Thymus (tissue), 11 donors: ENCODE measurements around the gene ARMH4. TPM values are rescaled to one million over a fixed set of nuclear protein-coding genes. Genes with fewer than 3 reads are reported as not detected.

Experiments
- DNase-seq, 9 donors: peaks; one replicate each; pipeline ENCODE4 v3.0.0-alpha.2; 2013; ENCODE audit warnings: low spot score in 9 of 9, low read depth in 6 of 9, missing footprints in 1 of 9
- H3K27ac ChIP-seq, 2 donors: one replicate each; pipeline ENCODE4 v1.5.1; 2013; ENCODE audit warnings: control low read depth in 1 of 2, low read depth in 1 of 2, low read length in 1 of 2, mild to moderate bottlenecking in 1 of 2, moderate library complexity in 1 of 2
- H3K27me3 ChIP-seq, 2 donors: one replicate each; pipeline ENCODE4 v1.5.1; 2013; ENCODE audit warnings: low read length in 1 of 2; ENCODE audit not compliant: control insufficient read depth in 2 of 2, insufficient read depth in 1 of 2
- H3K36me3 ChIP-seq, 2 donors: one replicate each; pipeline ENCODE4 v1.5.1; 2013; ENCODE audit warnings: low read length in 1 of 2, mild to moderate bottlenecking in 1 of 2, moderate library complexity in 1 of 2; ENCODE audit not compliant: control insufficient read depth in 2 of 2, insufficient read depth in 2 of 2
- H3K4me1 ChIP-seq, 2 donors: one replicate each; pipeline ENCODE4 v1.5.1; 2013; ENCODE audit warnings: low read length in 2 of 2; ENCODE audit not compliant: control insufficient read depth in 2 of 2, insufficient read depth in 2 of 2
- H3K4me3 ChIP-seq, 2 donors: one replicate each; pipeline ENCODE4 v1.5.1; 2013; ENCODE audit warnings: low read length in 2 of 2, control low read depth in 1 of 2, mild to moderate bottlenecking in 1 of 2
- H3K9me3 ChIP-seq, 2 donors: one replicate each; pipeline ENCODE4 v1.5.1; 2013; ENCODE audit warnings: low read length in 1 of 2, mild to moderate bottlenecking in 1 of 2; ENCODE audit not compliant: control insufficient read depth in 2 of 2, insufficient read depth in 1 of 2
- WGBS: extraction: QIAGEN DNeasy Blood & Tissue Kit; methylation state at CpG from one replicate; pipeline ENCODE4 v1.1.7; 2013; 5-methylcytosine and 5-hydroxymethylcytosine counted together
- polyA plus RNA-seq: library from polyadenylated mRNA; stranded (reverse); fragments of 200-250 nt; gene quantifications from one replicate; pipeline ENCODE4 v1.2.3, GENCODE V29; 2013
- total RNA-seq: library from RNA; stranded (reverse); fragments of 120-200 nt; gene quantifications from one replicate; pipeline ENCODE4 v1.2.4, GENCODE V29; 2013
- donor health status: healthy.

The ARMH4 gene
- total and polyA plus RNA-seq, 2 donors, result 0.82 to 1.6 TPM

GRCh38 chr14:57979376-57980048 is 172.5 kb downstream of the ARMH4 start:
- DNase-seq, result no peak
- WGBS, result 63% methylated on average over 4 of the region's 4 CpGs
- Histone ChIP-seq H3K27me3 (no peaks in the 10 kb centered on the region), H3K27ac (no peak overlapping the region), H3K9me3 (no peaks in the 10 kb centered on the region), H3K36me3 (no peaks in the 10 kb centered on the region), H3K4me3 (no peak overlapping the region), H3K4me1 (no peaks in the 10 kb centered on the region)

GRCh38 chr14:57976701-57977100 is 175.3 kb downstream of the ARMH4 start:
- DNase-seq, result no peak
- Histone ChIP-seq H3K36me3 (no peaks in the 10 kb centered on the region), H3K4me3 (no peak overlapping the region), H3K27ac (no peak overlapping the region), H3K9me3 (no peaks in the 10 kb centered on the region), H3K27me3 (no peaks in the 10 kb centered on the region), H3K4me1 (no peaks in the 10 kb centered on the region)

- H3K9me3 ChIP-seq, result no peaks in the 10 kb centered on the region
- H3K36me3 ChIP-seq, result no peaks in the 10 kb centered on the region
- no peak for DNase-seq
- H3K4me3 ChIP-seq, result no peak overlapping the region
- no peaks in the 10 kb centered on the region for H3K4me1 ChIP-seq
- WGBS, result 70% methylated on average over 1 of the region's 1 CpG
- H3K27ac ChIP-seq, result no peak overlapping the region
- H3K27me3 ChIP-seq, result no peaks in the 10 kb centered on the region
Observed at GRCh38 chr14:57974896-57975295, 177.1 kb downstream of the ARMH4 start.

GRCh38 chr14:57970594-57970993 is 181.4 kb downstream of the ARMH4 start:
- H3K9me3 ChIP-seq, result no peaks in the 10 kb centered on the region
- DNase-seq, result no peak
- H3K4me3 ChIP-seq, result no peak overlapping the region
- H3K27ac ChIP-seq, result no peak overlapping the region
- H3K4me1 ChIP-seq, result no peaks in the 10 kb centered on the region
- 66% methylated on average over 3 of the region's 3 CpGs for WGBS
- H3K36me3 ChIP-seq, result no peaks in the 10 kb centered on the region
- H3K27me3 ChIP-seq, result no peaks in the 10 kb centered on the region

- no peak overlapping the region for H3K27ac ChIP-seq
- no peak overlapping the region for H3K4me3 ChIP-seq
- H3K27me3 ChIP-seq, result no peaks in the 10 kb centered on the region
- H3K4me1 ChIP-seq, result no peaks in the 10 kb centered on the region
- WGBS, result 80% methylated on average over 2 of the region's 2 CpGs
- no peaks in the 10 kb centered on the region for H3K36me3 ChIP-seq
- DNase-seq, result no peak
- no peaks in the 10 kb centered on the region for H3K9me3 ChIP-seq
Observed at GRCh38 chr14:57970175-57970574, 181.8 kb downstream of the ARMH4 start.

GRCh38 chr14:57963071-57963470 is 188.9 kb downstream of the ARMH4 start:
- DNase-seq, result no peak
- WGBS, result 83% methylated on average over 2 of the region's 2 CpGs
- H3K4me3 ChIP-seq, result no peak overlapping the region
- H3K27ac ChIP-seq, result no peak overlapping the region
- no peaks in the 10 kb centered on the region for H3K4me1 ChIP-seq
- H3K27me3 ChIP-seq, result no peaks in the 10 kb centered on the region
- no peaks in the 10 kb centered on the region for H3K36me3 ChIP-seq
- no peaks in the 10 kb centered on the region for H3K9me3 ChIP-seq

GRCh38 chr14:57962325-57963035 is 189.5 kb downstream of the ARMH4 start:
- no peak overlapping the region for H3K4me3 ChIP-seq
- H3K4me1 ChIP-seq, result no peaks in the 10 kb centered on the region
- H3K9me3 ChIP-seq, result no peaks in the 10 kb centered on the region
- H3K36me3 ChIP-seq, result no peaks in the 10 kb centered on the region
- 46% methylated on average over 12 of the region's 12 CpGs for WGBS
- H3K27me3 ChIP-seq, result no peaks in the 10 kb centered on the region
- H3K27ac ChIP-seq, result no peak overlapping the region
- no peak for DNase-seq

- Histone ChIP-seq H3K9me3 (no peaks in the 10 kb centered on the region), H3K4me1 (no peaks in the 10 kb centered on the region), H3K36me3 (no peaks in the 10 kb centered on the region), H3K27ac (no peak overlapping the region), H3K4me3 (no peak overlapping the region), H3K27me3 (no peaks in the 10 kb centered on the region)
- no peak for DNase-seq
- WGBS, result 77% methylated on average over 2 of the region's 2 CpGs
Observed at GRCh38 chr14:57961786-57962060, 190.3 kb downstream of the ARMH4 start.

GRCh38 chr14:57960946-57961785 is 190.8 kb downstream of the ARMH4 start:
- no peaks in the 10 kb centered on the region for H3K9me3 ChIP-seq
- H3K27me3 ChIP-seq, result no peaks in the 10 kb centered on the region
- no peak overlapping the region for H3K27ac ChIP-seq
- no peak for DNase-seq
- 87% methylated on average over 16 of the region's 16 CpGs for WGBS
- H3K36me3 ChIP-seq, result no peaks in the 10 kb centered on the region
- no peaks in the 10 kb centered on the region for H3K4me1 ChIP-seq
- H3K4me3 ChIP-seq, result no peak overlapping the region
